Thyroid gland (tissue), 4 donors: ENCODE data around the gene SIRPD. TPM values are rescaled to one million over a fixed set of nuclear protein-coding genes. Genes with fewer than 3 reads are reported as not detected.
"Not testable (repeated sequence)": the region's sequence is repeated elsewhere in the genome, so short reads cannot be mapped to it uniquely, and the experiment has no call there.

Source experiments
- DNase-seq, 2 donors: peaks; one replicate each; pipeline ENCODE4 v3.0.0-alpha.2; 2019
- H3K27ac ChIP-seq, 3 donors: fragments of 200-600 bp; sonication (generic); 1 replicate in 2 of 3; 2 replicates in 1 of 3; pipeline ENCODE4 v1.5.1; 2016 to 2019; ENCODE audit warnings: mild to moderate bottlenecking in 1 of 3, moderate library complexity in 1 of 3
- H3K27me3 ChIP-seq: fragments of 200-600 bp; sonication (generic); one replicate; pipeline ENCODE4 v1.5.1; 2019
- H3K36me3 ChIP-seq, 2 donors: fragments of 200-600 bp; sonication (generic); one replicate each; pipeline ENCODE4 v1.5.1; 2016 to 2019
- H3K4me1 ChIP-seq, 2 donors: fragments of 200-600 bp; sonication (generic); one replicate each; pipeline ENCODE4 v1.5.1; 2017 to 2019
- H3K4me3 ChIP-seq, 3 donors: fragments of 200-600 bp; sonication (generic); replicated peaks in 1 of 3; 1 replicate in 2 of 3; 2 replicates in 1 of 3; pipeline ENCODE4 v1.5.1; 2016; ENCODE audit warnings: mild to moderate bottlenecking in 1 of 3
- H3K9me3 ChIP-seq: fragments of 200-600 bp; sonication (generic); one replicate; pipeline ENCODE4 v1.5.1; 2017
- CTCF ChIP-seq, 6 experiments: fragments of 200-600 bp in 3 of 6; fragments of 450-650 bp in 3 of 6; sonication (generic) in 3 of 6; IDR thresholded peaks; one replicate each; pipeline ENCODE4 v1.5.1; 2016 to 2019; ENCODE audit warnings: antibody characterized with exemption in 6 of 6, mild to moderate bottlenecking in 2 of 6, inconsistent platforms in 1 of 6, moderate library complexity in 1 of 6
- POLR2A ChIP-seq, 2 donors: fragments of 450-650 bp; IDR thresholded peaks; one replicate each; pipeline ENCODE4 v1.6.1; 2017; ENCODE audit warnings: antibody characterized with exemption in 2 of 2, mild to moderate bottlenecking in 2 of 2, moderate library complexity in 1 of 2
- WGBS, 2 donors: methylation state at CpG; one replicate each; pipeline ENCODE4 v1.1.5; 2017; 5-methylcytosine and 5-hydroxymethylcytosine counted together
- intact Hi-C: fragments of 100-400 bp; cut with DNase I; formaldehyde crosslinking; loops from one replicate; pipeline ENCODE4 v1.15.1; 2023
- total RNA-seq, 4 donors: library from RNA; depleted of rRNA; stranded (reverse); fragments of >200 nt; gene quantifications; one replicate each; pipeline ENCODE4 v1.2.3, GENCODE V29; 2016

The SIRPD gene
- total RNA-seq, 4 donors from 2014 or later, result not detected

GRCh38 chr20:1499528-1500420 is 57.7 kb downstream of the SIRPD start:
- no peak for DNase-seq
- Histone ChIP-seq H3K27ac (no peak overlapping the region), H3K36me3 (no peaks in the 10 kb centered on the region), H3K4me1 (no peaks in the 10 kb centered on the region), H3K9me3 (no peaks in the 10 kb centered on the region), H3K27me3 (no peaks in the 10 kb centered on the region), H3K4me3 (no peak overlapping the region)
- no peak for TF ChIP-seq CTCF (IDR thresholded peaks at IDR 0.05)
- no peak for TF ChIP-seq POLR2A (IDR thresholded peaks at IDR 0.05)
- intact Hi-C loops, result no loop called here
- 76 to 85% methylated on average over 8 of the region's 8 CpGs for WGBS, 2 donors

- intact Hi-C loops, H3K9me3 ChIP-seq, H3K4me3 ChIP-seq, H3K27ac ChIP-seq, H3K27me3 ChIP-seq, DNase-seq, H3K4me1 ChIP-seq, H3K36me3 ChIP-seq: not testable (repeated sequence)
- 90 to 92% methylated on average over 5 of the region's 5 CpGs for WGBS, 2 donors
Observed at GRCh38 chr20:1497371-1497770, 60.1 kb downstream of the SIRPD start.

GRCh38 chr20:1496930-1497329 is 60.6 kb downstream of the SIRPD start:
- intact Hi-C loops, result no loop called here
- no peaks in the 10 kb centered on the region for H3K36me3 ChIP-seq
- no peaks in the 10 kb centered on the region for H3K27me3 ChIP-seq
- TF ChIP-seq CTCF (IDR thresholded peaks at IDR 0.05), result no peak
- TF ChIP-seq POLR2A (IDR thresholded peaks at IDR 0.05), result no peak
- H3K4me1 ChIP-seq, result no peaks in the 10 kb centered on the region
- H3K27ac ChIP-seq, result no peak overlapping the region
- H3K9me3 ChIP-seq, result no peaks in the 10 kb centered on the region
- H3K4me3 ChIP-seq, result no peak overlapping the region
- WGBS, 2 donors, result 83 to 85% methylated on average over 3 of the region's 3 CpGs
- DNase-seq, result no peak

- no peak for TF ChIP-seq CTCF (IDR thresholded peaks at IDR 0.05)
- TF ChIP-seq POLR2A (IDR thresholded peaks at IDR 0.05), result no peak
- H3K9me3 ChIP-seq, result no peaks in the 10 kb centered on the region
- no peaks in the 10 kb centered on the region for H3K36me3 ChIP-seq
- no peaks in the 10 kb centered on the region for H3K27me3 ChIP-seq
- H3K4me3 ChIP-seq, result no peak overlapping the region
- no peak for DNase-seq
- intact Hi-C loops, result no loop called here
- WGBS, 2 donors, result 48 to 49% methylated on average over 3 of the region's 3 CpGs
- H3K4me1 ChIP-seq, result no peaks in the 10 kb centered on the region
- no peak overlapping the region for H3K27ac ChIP-seq
Observed at GRCh38 chr20:1494436-1494835, 63.1 kb downstream of the SIRPD start.

GRCh38 chr20:1493536-1493935 is 64.0 kb downstream of the SIRPD start:
- Histone ChIP-seq H3K4me1 (no peaks in the 10 kb centered on the region), H3K9me3 (no peaks in the 10 kb centered on the region), H3K27ac (no peak overlapping the region), H3K4me3 (no peak overlapping the region), H3K27me3 (no peaks in the 10 kb centered on the region), H3K36me3 (no peaks in the 10 kb centered on the region)
- no peak for TF ChIP-seq CTCF (IDR thresholded peaks at IDR 0.05)
- no peak for DNase-seq
- WGBS, 2 donors, result 71 to 79% methylated on average over 1 of the region's 1 CpG
- intact Hi-C loops, result no loop called here
